Activated CD4-positive, alpha-beta T cell treated with anti-CD3 and anti-CD28 coated beads for 36 hours (primary cell): Measurements from ENCODE around the gene FHIT. TPM values are rescaled to one million over a fixed set of nuclear protein-coding genes. Genes with fewer than 3 reads are reported as not detected.
A peak's percentile ranks its signal among the peaks of the same experiment; 100 is the strongest.

Source experiments
- ATAC-seq: fragments of 200-7000 bp; cut with Tn5 transposase; one replicate; pipeline ENCODE4 v1.10.0; 2021; ENCODE audit warnings: mild to moderate bottlenecking, moderate library complexity
- CTCF ChIA-PET: fragments of 350-600 bp; sonication (Branson Sonifier 250); formaldehyde crosslinking; loops from one replicate; lab custom pipeline; 2021; ENCODE audit warnings: antibody characterized with exemption; lab: Charles Lee
- POLR2A ChIA-PET: fragments of 350-600 bp; sonication (Branson Sonifier 250); formaldehyde crosslinking; loops from one replicate; lab custom pipeline; 2021; ENCODE audit warnings: antibody characterized with exemption, inconsistent platforms; lab: Charles Lee
- DNase-seq: peaks from one replicate; pipeline ENCODE4 v3.0.0-alpha.2; 2020
- H3K27ac Mint-ChIP-seq: one replicate; pipeline ENCODE4 v1.8.0; 2021; ENCODE audit warnings: mixed read lengths
- H3K27me3 Mint-ChIP-seq: one replicate; pipeline ENCODE4 v1.8.0; 2021; ENCODE audit warnings: mixed read lengths
- H3K36me3 Mint-ChIP-seq: one replicate; pipeline ENCODE4 v1.8.0; 2021; ENCODE audit warnings: low read depth, mixed read lengths
- H3K4me1 Mint-ChIP-seq: one replicate; pipeline ENCODE4 v1.8.0; 2021; ENCODE audit warnings: mixed read lengths
- H3K4me3 Mint-ChIP-seq: one replicate; pipeline ENCODE4 v1.8.0; 2021; ENCODE audit warnings: mild to moderate bottlenecking, moderate library complexity, mixed read lengths
- H3K9me3 Mint-ChIP-seq: one replicate; pipeline ENCODE4 v1.8.0; 2021; ENCODE audit warnings: low read depth, mixed read lengths
- intact Hi-C, 2 experiments: fragments of 100-400 bp; cut with DNase I in 1 of 2; cut with micrococcal nuclease in 1 of 2; formaldehyde crosslinking; loops; one replicate each; pipeline versions ENCODE4 v1.14.2 to v1.15.1; 2022 to 2024; cut with DNase I, micrococcal nuclease
- total RNA-seq, 2 experiments: library from RNA; stranded (reverse); gene quantifications; one replicate each; pipeline ENCODE4 v1.2.3, GENCODE V29; 2021

FHIT gene
- total RNA-seq, 2 experiments from 2014 or later: 10.2 to 13.1 TPM

DNA sequence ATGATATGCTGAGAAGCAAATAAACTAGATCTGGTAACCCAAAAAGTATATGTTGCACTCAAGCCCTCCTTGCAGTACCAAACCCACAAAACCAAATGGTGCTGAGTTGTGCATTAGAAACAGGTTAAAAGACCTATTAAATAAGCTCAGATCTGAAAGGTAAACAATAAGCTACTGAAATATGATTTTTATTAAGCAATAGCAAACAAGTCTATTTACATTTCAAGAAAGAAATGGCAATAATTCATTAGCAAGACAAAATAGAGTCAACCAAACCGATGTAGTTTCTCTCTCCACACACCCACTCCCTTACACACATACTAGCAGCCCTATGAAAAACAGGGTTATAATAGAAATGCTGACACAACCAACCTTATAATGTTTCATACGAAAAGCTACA is 760.3 kb downstream of the FHIT start:
- Mint-ChIP-seq H3K9me3 (no peaks in the 10 kb centered on the region), H3K4me1 (no peaks in the 10 kb centered on the region), H3K36me3 (no peaks in the 10 kb centered on the region), H3K4me3 (no peak overlapping the region), H3K27ac (no peak overlapping the region), H3K27me3 (no peaks in the 10 kb centered on the region)
- intact Hi-C loops: no loop called here
- DNase-seq (no peak), ATAC-seq (no peak)
- POLR2A ChIA-PET: no interaction called here
- CTCF ChIA-PET: interaction anchor here (0.6 to 1.8 kb wide), 3 partner anchors 9 to 396 kb away, joined by 3 read pairs; no protein-coding TSS in a partner anchor

GRCh38 chr3:60475096-60475495 is 776.2 kb downstream of the FHIT start:
- no peaks in the 10 kb centered on the region for H3K36me3 Mint-ChIP-seq
- no peak overlapping the region for H3K27ac Mint-ChIP-seq
- ATAC-seq (no peak), DNase-seq (no peak)
- H3K9me3 Mint-ChIP-seq: no peaks in the 10 kb centered on the region
- intact Hi-C loops: no loop called here
- ChIA-PET POLR2A (no interaction called here), CTCF (interaction anchor here (1.0 kb wide), 1 partner anchor 21 kb away, joined by 3 read pairs; no protein-coding TSS in a partner anchor)
- H3K4me3 Mint-ChIP-seq: no peak overlapping the region
- H3K27me3 Mint-ChIP-seq: no peaks in the 10 kb centered on the region
- H3K4me1 Mint-ChIP-seq: no peaks in the 10 kb centered on the region

DNA sequence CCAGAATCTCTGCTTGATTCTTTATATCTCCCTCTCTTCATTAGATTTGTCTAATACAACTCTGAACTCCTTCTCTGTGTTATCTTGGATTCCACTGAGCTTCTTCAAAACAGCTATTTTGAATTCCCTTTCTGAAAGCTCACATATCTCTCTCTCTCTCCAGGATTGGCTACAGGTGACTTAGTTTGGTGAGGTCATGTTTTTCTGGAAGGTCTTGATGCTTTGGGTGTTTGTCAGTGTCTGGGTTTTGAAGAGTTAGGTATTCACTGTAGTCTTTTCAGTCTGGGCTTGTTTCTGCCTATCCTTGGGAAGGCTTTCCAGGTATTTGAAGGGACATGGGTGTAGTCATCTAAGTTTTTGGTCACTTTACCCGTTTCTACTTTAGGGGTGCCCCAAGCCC is 781.8 kb downstream of the FHIT start:
- no peaks in the 10 kb centered on the region for H3K27me3 Mint-ChIP-seq
- ATAC-seq: no peak

GRCh38 chr3:60463685-60464084 is 787.6 kb downstream of the FHIT start:
- H3K4me1 Mint-ChIP-seq: no peaks in the 10 kb centered on the region
- ATAC-seq: no peak
- H3K4me3 Mint-ChIP-seq: no peak overlapping the region

More for the DNA sequence above, 781.8 kb downstream of the FHIT start:
- DNase-seq: no peak
- ChIA-PET POLR2A (no interaction called here), CTCF (no interaction called here)
- Mint-ChIP-seq H3K27ac (no peak overlapping the region), H3K4me3 (no peak overlapping the region), H3K4me1 (no peaks in the 10 kb centered on the region), H3K9me3 (peaks cover 19% of the 10 kb centered on the region), H3K36me3 (no peaks in the 10 kb centered on the region)
- intact Hi-C loops: no loop called here

DNA sequence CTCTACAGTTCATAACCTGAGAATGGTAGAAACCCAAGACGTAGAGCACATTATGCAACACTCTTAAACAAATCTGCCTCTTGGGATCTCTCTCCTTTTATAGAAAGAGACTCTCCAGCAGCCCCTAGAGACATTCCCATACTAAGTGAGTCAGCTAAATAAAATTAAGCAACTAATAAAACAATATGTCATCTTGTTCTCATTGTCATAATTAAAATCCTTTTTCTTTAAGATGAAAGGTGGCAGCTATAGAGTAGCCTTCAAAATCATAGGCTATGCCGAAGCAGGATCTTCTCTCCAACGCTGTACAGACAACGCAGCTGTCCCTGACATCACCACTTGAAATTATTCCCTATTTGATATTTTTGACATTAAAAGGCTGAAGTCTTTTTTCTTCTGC is 790.0 kb downstream of the FHIT start:
- no peaks in the 10 kb centered on the region for H3K36me3 Mint-ChIP-seq
- intact Hi-C loops: no loop called here
- H3K27me3 Mint-ChIP-seq: no peaks in the 10 kb centered on the region
- H3K27ac Mint-ChIP-seq: no peak overlapping the region
- no peak for DNase-seq
- CTCF ChIA-PET: no interaction called here
- H3K4me3 Mint-ChIP-seq: no peak overlapping the region
- H3K4me1 Mint-ChIP-seq: peaks cover 4% of the 10 kb centered on the region
- POLR2A ChIA-PET: no interaction called here
- no peak for ATAC-seq
- H3K9me3 Mint-ChIP-seq: peaks cover 10% of the 10 kb centered on the region

More at GRCh38 chr3:60463685-60464084, 787.6 kb downstream of the FHIT start:
- CTCF ChIA-PET: no interaction called here
- Mint-ChIP-seq H3K9me3 (peaks cover 10% of the 10 kb centered on the region), H3K27me3 (no peaks in the 10 kb centered on the region), H3K27ac (no peak overlapping the region), H3K36me3 (no peaks in the 10 kb centered on the region)
- DNase-seq: no peak
- POLR2A ChIA-PET: no interaction called here
- intact Hi-C loops: no loop called here

- peak; percentile 61 for ATAC-seq
- H3K4me1 Mint-ChIP-seq: peaks cover 9% of the 10 kb centered on the region
- ChIA-PET POLR2A (no interaction called here), CTCF (no interaction called here)
- peak; percentile 11 for DNase-seq
- H3K36me3 Mint-ChIP-seq: no peaks in the 10 kb centered on the region
- H3K4me3 Mint-ChIP-seq: no peak overlapping the region
- intact Hi-C loops: no loop called here
- H3K27ac Mint-ChIP-seq: no peak overlapping the region
- peaks cover 2% of the 10 kb centered on the region for H3K9me3 Mint-ChIP-seq
- H3K27me3 Mint-ChIP-seq: no peaks in the 10 kb centered on the region
Measured at GRCh38 chr3:60456180-60456579, 795.1 kb downstream of the FHIT start.

DNA sequence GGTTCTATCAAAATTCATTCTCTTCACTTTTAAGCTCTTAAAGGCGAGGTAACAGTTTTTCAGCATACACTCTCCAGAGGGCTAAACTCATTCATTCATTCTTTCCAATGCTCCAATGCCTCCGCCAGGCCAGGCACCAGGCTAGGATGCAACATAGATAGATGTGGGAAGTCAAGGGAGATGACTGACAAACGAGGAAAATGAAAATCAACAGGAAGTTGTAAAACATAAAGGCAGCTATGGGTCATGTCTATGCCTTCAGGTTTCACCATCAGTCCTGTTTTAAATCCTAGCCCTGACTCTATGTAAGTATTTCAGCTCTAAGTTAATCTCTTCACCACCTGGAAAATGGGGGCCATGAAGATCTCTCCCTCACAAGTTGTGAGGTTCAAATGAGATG is 797.9 kb downstream of the FHIT start:
- ChIA-PET CTCF (interaction anchor here (0.5 kb wide), 1 partner anchor 1154 kb away, joined by 3 read pairs; no protein-coding TSS in a partner anchor), POLR2A (no interaction called here)
- no peaks in the 10 kb centered on the region for H3K36me3 Mint-ChIP-seq
- H3K27ac Mint-ChIP-seq: no peak overlapping the region
- H3K4me1 Mint-ChIP-seq: peaks cover 9% of the 10 kb centered on the region
- intact Hi-C loops: no loop called here
- ATAC-seq: no peak
- no peak for DNase-seq
- no peak overlapping the region for H3K4me3 Mint-ChIP-seq
- peaks cover 2% of the 10 kb centered on the region for H3K9me3 Mint-ChIP-seq
- no peaks in the 10 kb centered on the region for H3K27me3 Mint-ChIP-seq

DNA sequence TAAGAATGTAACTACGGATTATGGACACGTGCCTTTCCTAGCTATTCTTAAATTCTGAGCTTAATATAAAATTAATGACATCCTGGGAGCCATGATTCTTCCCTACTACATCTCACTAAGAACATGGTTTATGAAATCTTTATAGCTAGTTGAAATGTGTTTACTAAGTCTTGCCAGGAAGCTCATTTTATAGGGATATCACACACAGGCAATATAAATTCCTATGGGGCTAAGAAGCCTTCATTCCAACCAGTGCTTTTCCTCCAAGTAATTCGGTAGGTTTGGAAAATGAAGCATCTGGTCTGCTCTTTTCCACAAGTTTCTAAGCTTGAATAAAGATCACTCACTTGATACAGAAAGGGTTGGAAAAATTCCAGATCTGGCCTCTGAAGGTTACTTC is 802.6 kb downstream of the FHIT start:
- Mint-ChIP-seq H3K4me1 (peaks cover 2% of the 10 kb centered on the region), H3K4me3 (no peak overlapping the region), H3K9me3 (no peaks in the 10 kb centered on the region), H3K36me3 (no peaks in the 10 kb centered on the region), H3K27ac (no peak overlapping the region), H3K27me3 (no peaks in the 10 kb centered on the region)
- ChIA-PET POLR2A (interaction anchor here (0.6 kb wide), 1 partner anchor 572 kb away, joined by 3 read pairs; no protein-coding TSS in a partner anchor), CTCF (interaction anchor here (0.6 to 1.1 kb wide), 4 partner anchors 10 to 1395 kb away, joined by 3 read pairs; no protein-coding TSS in a partner anchor)
- intact Hi-C loops: no loop called here
- DNase-seq: no peak
- no peak for ATAC-seq

DNA sequence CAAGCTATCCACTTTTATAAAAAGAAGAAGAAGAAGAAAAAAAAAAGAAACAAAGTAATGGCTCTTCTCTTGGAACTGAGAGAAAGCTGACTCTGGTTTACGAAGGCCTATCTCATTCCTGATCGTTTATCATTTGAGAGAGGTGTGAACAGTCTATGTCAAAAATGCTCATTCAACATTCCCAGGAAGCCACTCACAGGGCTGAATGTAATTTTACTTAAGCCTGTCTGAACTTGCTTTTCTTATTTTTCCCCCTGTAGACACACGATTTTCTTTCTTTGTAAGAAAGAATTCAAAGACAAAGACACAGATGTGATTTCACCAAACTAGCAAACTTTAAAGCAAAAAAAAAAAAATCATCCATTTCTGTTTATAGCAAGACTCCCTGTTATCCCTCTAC is 805.8 kb downstream of the FHIT start:
- Mint-ChIP-seq H3K9me3 (peaks cover 2% of the 10 kb centered on the region), H3K27ac (no peak overlapping the region), H3K36me3 (no peaks in the 10 kb centered on the region), H3K4me3 (no peak overlapping the region), H3K4me1 (peaks cover 2% of the 10 kb centered on the region), H3K27me3 (no peaks in the 10 kb centered on the region)
- DNase-seq (no peak), ATAC-seq (no peak)
- ChIA-PET POLR2A (no interaction called here), CTCF (no interaction called here)
- intact Hi-C loops: no loop called here

DNA sequence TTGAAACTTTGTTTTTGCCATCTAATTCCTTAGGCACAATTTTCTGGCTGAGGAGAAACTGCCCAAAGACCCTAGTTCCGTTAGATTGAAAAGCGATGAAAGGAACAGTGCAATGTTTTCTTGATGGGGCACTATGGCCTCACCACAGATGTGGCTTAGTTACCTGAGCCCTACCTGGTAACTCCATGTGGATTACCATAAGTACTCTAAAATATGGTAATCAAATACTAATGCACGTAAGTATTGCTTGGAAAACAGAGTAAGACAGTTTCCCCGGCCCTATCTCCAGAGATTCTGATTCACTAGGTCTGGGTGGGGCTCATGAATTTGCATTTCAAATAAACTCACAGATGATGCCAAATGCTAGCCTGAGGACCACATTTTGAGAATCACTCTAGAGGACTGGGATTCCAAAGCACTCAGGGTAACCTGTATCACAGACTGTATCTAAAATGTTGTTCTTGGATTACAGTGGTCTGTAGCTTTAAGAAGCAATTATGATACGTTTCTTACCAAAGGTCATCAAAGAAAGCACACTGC is 806.3 kb downstream of the FHIT start:
- H3K27ac Mint-ChIP-seq: no peak overlapping the region
- peaks cover 2% of the 10 kb centered on the region for H3K4me1 Mint-ChIP-seq
- no peak overlapping the region for H3K4me3 Mint-ChIP-seq
- no peak for ATAC-seq
- no peaks in the 10 kb centered on the region for H3K27me3 Mint-ChIP-seq
- POLR2A ChIA-PET: no interaction called here
- no peak for DNase-seq
- CTCF ChIA-PET: no interaction called here
- intact Hi-C loops: no loop called here
- H3K36me3 Mint-ChIP-seq: no peaks in the 10 kb centered on the region
- peaks cover 2% of the 10 kb centered on the region for H3K9me3 Mint-ChIP-seq

DNA sequence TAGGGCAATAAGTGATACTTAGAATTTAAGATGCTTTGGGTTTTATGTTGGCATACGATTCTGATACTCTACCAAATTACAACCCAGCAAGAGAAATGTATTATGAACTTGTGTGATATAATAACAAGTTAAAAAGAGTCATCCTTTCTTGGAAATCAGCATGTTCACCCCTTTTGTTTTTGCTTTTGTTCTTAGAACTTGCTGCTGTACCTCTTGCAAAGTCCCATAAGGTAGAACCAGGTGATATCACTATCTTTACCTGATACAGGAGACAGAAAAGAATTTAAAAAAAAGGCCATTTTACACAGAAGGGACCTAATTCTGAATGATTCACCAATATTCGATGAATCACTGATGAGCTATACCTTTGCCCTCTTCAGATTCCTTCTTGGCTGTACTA is 810.4 kb downstream of the FHIT start:
- Mint-ChIP-seq H3K27ac (no peak overlapping the region), H3K4me1 (peaks cover 2% of the 10 kb centered on the region), H3K36me3 (no peaks in the 10 kb centered on the region), H3K4me3 (no peak overlapping the region), H3K9me3 (peaks cover 4% of the 10 kb centered on the region), H3K27me3 (no peaks in the 10 kb centered on the region)
- ATAC-seq: no peak
- intact Hi-C loops: no loop called here
- DNase-seq: no peak
- POLR2A ChIA-PET: no interaction called here
- CTCF ChIA-PET: interaction anchor here (0.7 kb wide), 1 partner anchor 9 kb away, joined by 3 read pairs; no protein-coding TSS in a partner anchor

GRCh38 chr3:60435941-60436650 is 815.2 kb downstream of the FHIT start:
- Mint-ChIP-seq H3K36me3 (no peaks in the 10 kb centered on the region), H3K27ac (no peak overlapping the region), H3K27me3 (no peaks in the 10 kb centered on the region), H3K4me3 (no peak overlapping the region), H3K4me1 (peaks cover 4% of the 10 kb centered on the region), H3K9me3 (peaks cover 2% of the 10 kb centered on the region)
- ATAC-seq (no peak), DNase-seq (no peak)
- POLR2A ChIA-PET: no interaction called here
- CTCF ChIA-PET: interaction anchor here (0.6 kb wide), 1 partner anchor 136 kb away, joined by 3 read pairs; no protein-coding TSS in a partner anchor
- intact Hi-C loops: no loop called here
